Mammary epithelial cell (primary cell): ENCODE data around the gene UQCC5.

Source experiments
- EZH2 ChIP-seq: IDR thresholded peaks from 2 replicates; pipeline ENCODE4 v1.6.1; 2012; ENCODE audit warnings: low read length, inconsistent platforms, borderline replicate concordance
- TF ChIP-seq, protein P1 (sequence below), 2 donors: IDR thresholded peaks in 1 of 2; conservative IDR thresholded peaks in 1 of 2; 2 replicates each; pipeline ENCODE4 v1.5.1; 2011 to 2012; ENCODE audit warnings: inconsistent platforms in 2 of 2, low read length in 2 of 2, mild to moderate bottlenecking in 2 of 2, control low read depth in 1 of 2, low read depth in 1 of 2; ENCODE audit not compliant: insufficient read depth in 1 of 2; ENCODE audit errors: extremely low read depth in 1 of 2

DNA sequence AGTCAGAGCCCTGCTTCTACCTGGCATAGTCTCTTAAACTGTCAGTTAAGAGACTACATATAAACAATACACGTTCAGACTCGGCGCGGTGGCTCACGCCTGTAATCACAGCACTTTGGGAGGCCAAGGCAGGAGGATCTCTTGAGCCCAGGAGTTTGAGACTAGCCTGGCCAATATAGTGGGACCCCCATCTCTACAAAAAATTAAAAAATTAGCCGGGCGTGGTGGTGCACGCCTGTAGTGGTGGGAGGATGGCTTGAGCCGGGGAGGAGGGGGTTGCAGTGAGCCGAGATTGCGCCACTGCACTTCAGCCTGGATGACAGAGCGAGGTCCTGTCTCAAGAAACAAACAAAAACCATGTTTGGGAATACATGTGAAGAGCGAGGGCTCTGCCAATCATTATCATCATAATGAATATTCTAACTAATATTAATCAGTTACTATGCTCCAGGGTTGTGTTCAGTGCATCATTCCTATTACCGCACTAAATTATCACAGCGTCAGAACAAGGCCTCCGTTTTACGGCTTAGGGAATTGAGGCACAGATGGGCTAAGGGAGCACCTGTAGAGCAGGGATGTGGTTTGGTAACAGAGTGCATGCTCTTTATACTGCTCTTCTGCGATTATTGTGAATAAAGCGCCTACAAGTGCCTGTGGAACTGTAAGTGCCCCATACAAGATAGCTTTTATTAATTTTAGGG lies 844 bp upstream of the UQCC5 start:
- TF ChIP-seq, protein P1, sequence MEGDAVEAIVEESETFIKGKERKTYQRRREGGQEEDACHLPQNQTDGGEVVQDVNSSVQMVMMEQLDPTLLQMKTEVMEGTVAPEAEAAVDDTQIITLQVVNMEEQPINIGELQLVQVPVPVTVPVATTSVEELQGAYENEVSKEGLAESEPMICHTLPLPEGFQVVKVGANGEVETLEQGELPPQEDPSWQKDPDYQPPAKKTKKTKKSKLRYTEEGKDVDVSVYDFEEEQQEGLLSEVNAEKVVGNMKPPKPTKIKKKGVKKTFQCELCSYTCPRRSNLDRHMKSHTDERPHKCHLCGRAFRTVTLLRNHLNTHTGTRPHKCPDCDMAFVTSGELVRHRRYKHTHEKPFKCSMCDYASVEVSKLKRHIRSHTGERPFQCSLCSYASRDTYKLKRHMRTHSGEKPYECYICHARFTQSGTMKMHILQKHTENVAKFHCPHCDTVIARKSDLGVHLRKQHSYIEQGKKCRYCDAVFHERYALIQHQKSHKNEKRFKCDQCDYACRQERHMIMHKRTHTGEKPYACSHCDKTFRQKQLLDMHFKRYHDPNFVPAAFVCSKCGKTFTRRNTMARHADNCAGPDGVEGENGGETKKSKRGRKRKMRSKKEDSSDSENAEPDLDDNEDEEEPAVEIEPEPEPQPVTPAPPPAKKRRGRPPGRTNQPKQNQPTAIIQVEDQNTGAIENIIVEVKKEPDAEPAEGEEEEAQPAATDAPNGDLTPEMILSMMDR (conservative IDR thresholded peaks at IDR 0.05 in 1 of 2, IDR thresholded peaks at IDR 0.05 in 1 of 2; ENCODE audit: extremely low read depth in 1 of 2, insufficient read depth in 1 of 2, low read depth in 1 of 2, low read length in 2 of 2): no peak
- TF ChIP-seq EZH2: no peak
